HFFc6 (cell line): ENCODE measurements around the gene DNMT3A. TPM values are rescaled to one million over a fixed set of nuclear protein-coding genes. Genes with fewer than 3 reads are reported as not detected.

Source experiments
- DNase-seq: peaks from one replicate; pipeline ENCODE4 v3.0.0-alpha.2; 2018
- H3K27ac Mint-ChIP-seq: 2 replicates; pipeline ENCODE4 v1.8.0; 2020; ENCODE audit warnings: mild to moderate bottlenecking, mixed read lengths
- H3K27me3 Mint-ChIP-seq: 2 replicates; pipeline ENCODE4 v1.8.0; 2021; ENCODE audit warnings: mild to moderate bottlenecking, moderate library complexity, mixed read lengths; ENCODE audit not compliant: insufficient read depth
- H3K36me3 Mint-ChIP-seq: 2 replicates; pipeline ENCODE4 v1.8.0; 2021; ENCODE audit warnings: low read depth, mixed read lengths
- H3K4me1 Mint-ChIP-seq: 2 replicates; pipeline ENCODE4 v1.8.0; 2020; ENCODE audit warnings: low read depth, mixed read lengths
- H3K4me3 Mint-ChIP-seq: 2 replicates; pipeline ENCODE4 v1.8.0; 2020; ENCODE audit warnings: mild to moderate bottlenecking, moderate library complexity, mixed read lengths
- H3K9me3 Mint-ChIP-seq: 2 replicates; pipeline ENCODE4 v1.8.0; 2020; ENCODE audit warnings: mild to moderate bottlenecking, mixed read lengths
- total RNA-seq, 6 experiments: library from RNA; stranded (reverse); fragmentation: NEBNext Ultra II Directional; extraction: Animal tissue kit (Norgen Biotek cat#: 25700); gene quantifications; 2 replicates in 1 of 6; 3 replicates in 5 of 6; pipeline ENCODE4 v1.2.3, GENCODE V29; 2021
- TF ChIP-seq, protein P1 (sequence below): fragments of 200-600 bp; sonication (generic); IDR thresholded peaks from 2 replicates; pipeline ENCODE4 v1.5.0; 2021; ENCODE audit warnings: antibody characterized with exemption, mild to moderate bottlenecking

The DNMT3A gene
- total RNA-seq, 6 experiments from 2014 or later, result 3.5 to 5.2 (median 4.5) TPM

DNA sequence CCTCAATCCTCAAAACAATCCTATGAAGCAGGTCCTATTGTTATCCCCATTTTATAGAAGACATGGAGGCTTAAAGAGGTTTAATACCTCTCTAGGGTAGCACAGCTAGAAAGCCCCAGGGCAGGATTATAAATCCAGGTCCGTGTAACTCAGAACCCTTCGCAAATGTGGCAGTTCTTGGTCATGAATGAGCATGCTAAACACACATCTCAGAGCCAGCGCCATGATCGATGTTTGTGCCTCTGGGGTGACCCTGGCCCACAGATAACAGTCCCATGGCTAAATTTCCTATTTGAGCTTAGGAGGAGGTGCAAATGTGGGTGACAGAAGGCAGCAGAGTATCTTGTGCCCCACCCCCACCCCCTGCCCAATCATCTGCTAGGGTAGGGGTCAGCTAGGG is 17.5 kb downstream of the DNMT3A start:
- no peak for DNase-seq
- H3K27ac Mint-ChIP-seq, result no peak overlapping the region
- peaks cover 6% of the 10 kb centered on the region for H3K27me3 Mint-ChIP-seq
- peaks cover 19% of the 10 kb centered on the region for H3K36me3 Mint-ChIP-seq
- H3K4me1 Mint-ChIP-seq, result peaks cover 16% of the 10 kb centered on the region
- TF ChIP-seq, protein P1, sequence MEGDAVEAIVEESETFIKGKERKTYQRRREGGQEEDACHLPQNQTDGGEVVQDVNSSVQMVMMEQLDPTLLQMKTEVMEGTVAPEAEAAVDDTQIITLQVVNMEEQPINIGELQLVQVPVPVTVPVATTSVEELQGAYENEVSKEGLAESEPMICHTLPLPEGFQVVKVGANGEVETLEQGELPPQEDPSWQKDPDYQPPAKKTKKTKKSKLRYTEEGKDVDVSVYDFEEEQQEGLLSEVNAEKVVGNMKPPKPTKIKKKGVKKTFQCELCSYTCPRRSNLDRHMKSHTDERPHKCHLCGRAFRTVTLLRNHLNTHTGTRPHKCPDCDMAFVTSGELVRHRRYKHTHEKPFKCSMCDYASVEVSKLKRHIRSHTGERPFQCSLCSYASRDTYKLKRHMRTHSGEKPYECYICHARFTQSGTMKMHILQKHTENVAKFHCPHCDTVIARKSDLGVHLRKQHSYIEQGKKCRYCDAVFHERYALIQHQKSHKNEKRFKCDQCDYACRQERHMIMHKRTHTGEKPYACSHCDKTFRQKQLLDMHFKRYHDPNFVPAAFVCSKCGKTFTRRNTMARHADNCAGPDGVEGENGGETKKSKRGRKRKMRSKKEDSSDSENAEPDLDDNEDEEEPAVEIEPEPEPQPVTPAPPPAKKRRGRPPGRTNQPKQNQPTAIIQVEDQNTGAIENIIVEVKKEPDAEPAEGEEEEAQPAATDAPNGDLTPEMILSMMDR, result no peak
- no peak overlapping the region for H3K4me3 Mint-ChIP-seq
- peaks cover 24% of the 10 kb centered on the region for H3K9me3 Mint-ChIP-seq

DNA sequence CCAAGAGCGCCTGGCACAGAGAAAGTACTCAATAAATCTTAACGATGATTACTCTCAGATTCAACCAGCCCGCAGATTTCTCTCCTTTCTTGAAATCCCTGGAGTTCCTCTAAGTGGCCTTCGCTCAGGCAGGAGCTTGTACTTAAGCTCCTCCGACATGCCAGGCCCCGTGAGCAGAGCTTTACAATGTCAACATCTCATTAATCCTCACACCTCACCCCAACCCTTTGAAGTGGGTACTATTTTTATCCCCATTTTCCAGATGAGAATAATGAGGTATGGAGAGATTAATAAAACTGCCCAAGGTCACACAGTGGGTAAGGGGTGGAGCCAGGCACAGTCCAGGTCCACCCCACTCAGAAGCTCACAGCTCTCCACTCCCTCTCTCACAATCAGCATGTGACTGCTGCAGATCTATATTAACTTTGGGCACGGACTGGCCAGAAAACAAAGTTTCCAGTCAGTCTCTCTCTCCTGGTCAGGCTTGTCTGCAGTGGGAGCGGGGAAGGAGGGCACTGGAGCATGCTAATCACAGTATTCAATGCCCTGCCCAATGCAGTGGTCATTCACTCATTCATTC is 18.0 kb downstream of the DNMT3A start:
- H3K9me3 Mint-ChIP-seq, result peaks cover 24% of the 10 kb centered on the region
- no peak overlapping the region for H3K27ac Mint-ChIP-seq
- peaks cover 6% of the 10 kb centered on the region for H3K27me3 Mint-ChIP-seq
- peak overlapping the region; percentile 50; the same call in 1 of the 2 replicates for H3K4me3 Mint-ChIP-seq
- H3K4me1 Mint-ChIP-seq, result peaks cover 16% of the 10 kb centered on the region
- peaks cover 19% of the 10 kb centered on the region for H3K36me3 Mint-ChIP-seq
- no peak for DNase-seq
- TF ChIP-seq, protein P1, result no peak

DNA sequence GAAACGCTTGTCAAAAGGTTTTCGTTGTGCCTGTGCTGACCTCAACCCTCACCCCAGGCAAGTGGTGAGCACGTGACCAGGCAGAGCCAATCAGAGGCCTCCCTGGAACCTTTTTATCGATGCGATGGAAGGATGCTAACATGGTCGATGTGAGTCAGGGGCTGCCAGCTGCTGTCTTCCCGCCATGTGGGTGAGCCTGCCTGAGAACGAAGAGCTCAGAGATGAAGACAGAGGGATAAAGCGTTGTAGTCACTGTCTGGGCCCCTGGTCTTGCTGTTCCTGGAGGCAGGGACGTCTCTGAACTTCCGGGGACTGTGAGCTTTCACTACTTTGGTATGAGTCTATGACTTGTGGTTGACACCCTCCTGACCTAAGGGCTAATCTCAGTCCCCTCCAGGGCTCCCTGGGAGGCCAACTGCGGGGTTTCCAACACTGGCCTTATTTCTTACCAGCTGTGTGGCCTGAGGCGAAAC is 18.6 kb downstream of the DNMT3A start:
- DNase-seq, result no peak
- Mint-ChIP-seq H3K4me1 (peaks cover 16% of the 10 kb centered on the region), H3K27me3 (peaks cover 6% of the 10 kb centered on the region), H3K4me3 (peak overlapping the region; percentile 50), H3K9me3 (peaks cover 24% of the 10 kb centered on the region), H3K36me3 (peaks cover 19% of the 10 kb centered on the region), H3K27ac (no peak overlapping the region; the same call in 1 of the 2 replicates)
- TF ChIP-seq, protein P1, result no peak

DNA sequence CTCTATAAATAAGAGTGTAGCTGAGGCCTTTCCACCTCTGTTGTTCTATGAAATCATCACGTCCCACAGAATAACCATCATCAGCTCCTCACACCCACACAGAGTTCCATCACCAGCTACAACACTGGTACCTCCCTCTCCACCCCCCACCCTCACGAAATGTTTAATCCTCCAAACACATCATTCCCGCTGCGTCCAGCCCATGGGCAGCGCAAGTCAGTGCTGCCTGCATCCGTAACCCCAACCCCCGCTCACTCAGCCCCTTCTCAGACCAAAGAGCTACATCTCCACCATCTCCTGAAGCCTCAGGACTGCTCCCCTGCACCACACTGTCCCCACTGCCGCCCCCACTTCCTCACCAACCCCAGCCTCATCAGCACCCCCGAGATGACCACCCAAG is 19.4 kb downstream of the DNMT3A start:
- no peak overlapping the region for H3K4me3 Mint-ChIP-seq
- H3K27me3 Mint-ChIP-seq, result peaks cover 6% of the 10 kb centered on the region
- DNase-seq, result no peak
- TF ChIP-seq, protein P1, result no peak
- H3K9me3 Mint-ChIP-seq, result peaks cover 18% of the 10 kb centered on the region
- peaks cover 13% of the 10 kb centered on the region for H3K36me3 Mint-ChIP-seq
- H3K4me1 Mint-ChIP-seq, result peaks cover 16% of the 10 kb centered on the region
- H3K27ac Mint-ChIP-seq, result no peak overlapping the region

DNA sequence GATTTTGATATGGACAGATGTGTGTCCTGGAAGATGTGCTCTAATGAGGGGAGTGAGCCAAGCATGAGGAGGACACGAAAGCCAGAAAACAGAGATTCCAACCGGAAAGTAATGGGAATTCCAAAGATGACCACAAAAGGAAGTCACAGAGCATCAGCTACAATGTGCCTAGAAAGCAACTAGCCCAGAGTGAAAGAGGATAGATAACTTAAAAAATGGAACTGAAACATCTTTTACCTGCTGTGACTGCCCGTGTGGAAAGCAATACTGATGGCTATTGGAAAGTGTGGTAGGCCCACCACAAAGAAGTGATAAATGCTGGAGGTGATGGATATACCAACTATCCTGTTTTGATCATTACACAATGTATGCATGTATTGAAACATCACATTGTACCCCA is 21.6 kb downstream of the DNMT3A start:
- Mint-ChIP-seq H3K27me3 (peaks cover 6% of the 10 kb centered on the region), H3K9me3 (no peaks in the 10 kb centered on the region), H3K27ac (no peak overlapping the region), H3K4me3 (no peak overlapping the region), H3K4me1 (peaks cover 16% of the 10 kb centered on the region), H3K36me3 (no peaks in the 10 kb centered on the region)
- TF ChIP-seq, protein P1, result no peak
- DNase-seq, result no peak
